ENCODE measurements around the gene SLCO4C1. TPM values are rescaled to one million over a fixed set of nuclear protein-coding genes. Genes with fewer than 3 reads are reported as not detected.

The SLCO4C1 gene
- total RNA-seq, 4 donors from 2014 or later = 1.1 to 13.5 (median 5.9) TPM; not detected in 1

GRCh38 chr5:102226321-102226720, 69.8 kb downstream of the SLCO4C1 start:
- 83 to 100% methylated on average over 1 of the region's 1 CpG for WGBS, 2 donors (ENCODE audit: low coverage in 1 of 2)
- peaks cover 0 to 10% (median 0%) of the 10 kb centered on the region in 4 donors for H3K4me1 ChIP-seq
- TF ChIP-seq POLR2AphosphoS5 (IDR thresholded peaks at IDR 0.05) = no peak
- TF ChIP-seq POLR2A (IDR thresholded peaks at IDR 0.05) = no peak
- TF ChIP-seq, protein P1, sequence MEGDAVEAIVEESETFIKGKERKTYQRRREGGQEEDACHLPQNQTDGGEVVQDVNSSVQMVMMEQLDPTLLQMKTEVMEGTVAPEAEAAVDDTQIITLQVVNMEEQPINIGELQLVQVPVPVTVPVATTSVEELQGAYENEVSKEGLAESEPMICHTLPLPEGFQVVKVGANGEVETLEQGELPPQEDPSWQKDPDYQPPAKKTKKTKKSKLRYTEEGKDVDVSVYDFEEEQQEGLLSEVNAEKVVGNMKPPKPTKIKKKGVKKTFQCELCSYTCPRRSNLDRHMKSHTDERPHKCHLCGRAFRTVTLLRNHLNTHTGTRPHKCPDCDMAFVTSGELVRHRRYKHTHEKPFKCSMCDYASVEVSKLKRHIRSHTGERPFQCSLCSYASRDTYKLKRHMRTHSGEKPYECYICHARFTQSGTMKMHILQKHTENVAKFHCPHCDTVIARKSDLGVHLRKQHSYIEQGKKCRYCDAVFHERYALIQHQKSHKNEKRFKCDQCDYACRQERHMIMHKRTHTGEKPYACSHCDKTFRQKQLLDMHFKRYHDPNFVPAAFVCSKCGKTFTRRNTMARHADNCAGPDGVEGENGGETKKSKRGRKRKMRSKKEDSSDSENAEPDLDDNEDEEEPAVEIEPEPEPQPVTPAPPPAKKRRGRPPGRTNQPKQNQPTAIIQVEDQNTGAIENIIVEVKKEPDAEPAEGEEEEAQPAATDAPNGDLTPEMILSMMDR (IDR thresholded peaks at IDR 0.05) = no peak
- no peak for TF ChIP-seq EP300 (IDR thresholded peaks at IDR 0.05; ENCODE audit: low read depth)
- in situ Hi-C loops (cut with MboI; ENCODE audit: low pct_ligation_motif_present in 1 of 4, low pct_unique_long_range_greater_than_20kb in 1 of 4, low sequenced_read_pairs in 3 of 4) = loop anchor here in 2 of 4 donors (10.0 kb wide), 1 partner anchor 282 kb away; no protein-coding TSS in a partner anchor
- H3K27ac ChIP-seq = no peak overlapping the region
- intact Hi-C loops (cut with DNase I; ENCODE audit: low total_unique reads) = no loop called here
- no peaks in the 10 kb centered on the region for H3K27me3 ChIP-seq
- no peak overlapping the region for H3K4me3 ChIP-seq
- peaks cover 0 to 8% of the 10 kb centered on the region in 2 donors for H3K9me3 ChIP-seq
- H3K36me3 ChIP-seq = no peaks in the 10 kb centered on the region
- DNase-seq = no peak

DNA sequence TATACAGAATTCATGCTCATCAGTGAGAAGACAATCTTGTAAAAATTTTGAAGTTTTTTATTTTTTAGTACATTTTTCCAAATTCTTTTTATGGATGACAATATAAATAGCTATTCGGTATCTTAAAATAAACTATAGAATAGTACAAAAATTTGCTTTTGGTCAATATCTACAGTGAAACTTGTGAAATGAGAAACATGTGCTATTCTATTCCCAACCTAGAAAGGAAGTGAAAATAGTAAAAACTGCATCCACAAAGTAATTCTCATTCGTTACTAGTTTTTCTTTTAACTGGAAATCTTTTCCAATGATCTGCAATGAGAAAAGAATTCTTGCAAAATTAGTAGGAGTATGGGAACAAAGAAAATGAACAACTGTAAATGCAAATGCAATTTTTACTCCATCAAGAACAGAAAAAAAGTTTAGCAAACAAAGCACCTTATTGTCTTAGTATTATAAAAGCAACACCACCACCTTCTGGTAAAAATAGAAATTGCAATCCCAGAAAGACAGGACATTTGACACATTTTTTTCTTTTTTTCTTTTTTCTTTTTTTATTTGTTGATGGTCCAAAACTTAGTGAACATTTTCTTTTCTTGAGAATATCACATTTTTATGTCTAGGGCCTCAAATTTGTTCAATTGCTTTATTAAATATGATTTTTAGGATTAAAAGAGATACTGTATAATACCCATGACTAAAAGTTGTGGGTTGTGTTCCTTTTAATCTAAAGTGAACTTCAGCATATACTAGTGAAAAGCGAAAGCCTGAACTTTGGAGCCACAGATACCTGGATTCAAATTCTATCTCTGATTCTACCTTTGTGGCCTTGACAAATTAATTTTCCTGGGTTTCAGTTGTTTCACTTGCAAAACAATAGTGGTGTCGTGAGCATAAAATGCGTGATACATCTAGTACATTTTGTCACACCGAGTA, 72.3 kb downstream of the SLCO4C1 start:
- no peak for DNase-seq
- TF ChIP-seq POLR2A (IDR thresholded peaks at IDR 0.05) = no peak
- TF ChIP-seq, protein P1 (IDR thresholded peaks at IDR 0.05) = peak; percentile 58 to 75 (median 72)
- no peak for TF ChIP-seq POLR2AphosphoS5 (IDR thresholded peaks at IDR 0.05)
- TF ChIP-seq EP300 (IDR thresholded peaks at IDR 0.05; ENCODE audit: low read depth) = no peak
- no peaks in the 10 kb centered on the region for H3K27me3 ChIP-seq
- in situ Hi-C loops (cut with MboI; ENCODE audit: low pct_ligation_motif_present in 1 of 4, low pct_unique_long_range_greater_than_20kb in 1 of 4, low sequenced_read_pairs in 3 of 4) (loop anchor here in 2 of 4 donors (10.0 kb wide), 1 partner anchor 279 kb away; no protein-coding TSS in a partner anchor), intact Hi-C loops (cut with DNase I; ENCODE audit: low total_unique reads) (no loop called here)
- peaks cover 0 to 8% of the 10 kb centered on the region in 2 donors for H3K9me3 ChIP-seq
- H3K27ac ChIP-seq = no peak overlapping the region
- no peak overlapping the region for H3K4me3 ChIP-seq
- peaks cover 0 to 9% (median under 1%) of the 10 kb centered on the region in 4 donors for H3K4me1 ChIP-seq
- H3K36me3 ChIP-seq = no peaks in the 10 kb centered on the region
- 63 to 64% methylated on average over 6 of the region's 6 CpGs for WGBS, 2 donors (ENCODE audit: low coverage in 1 of 2)

DNA sequence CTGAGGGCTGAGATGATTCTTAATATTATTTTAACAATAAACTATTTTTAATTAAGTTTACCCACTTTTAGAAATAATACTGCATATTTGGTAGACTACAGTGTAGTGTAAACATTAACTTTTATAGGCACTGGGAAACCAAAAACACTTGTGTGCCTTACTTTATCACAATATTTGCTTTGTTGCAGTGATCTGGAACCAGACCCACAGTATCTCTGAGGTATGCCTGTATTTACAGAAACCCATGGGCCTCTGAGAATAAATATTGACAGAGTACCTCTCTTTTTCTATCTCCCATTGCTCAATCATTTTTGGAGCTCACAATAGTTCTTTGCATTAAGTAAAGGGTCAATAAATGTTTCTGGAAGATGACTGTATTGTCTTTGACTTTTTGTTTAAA, 73.3 kb downstream of the SLCO4C1 start:
- Histone ChIP-seq H3K9me3 (peaks cover 0 to 8% of the 10 kb centered on the region in 2 donors), H3K27me3 (no peaks in the 10 kb centered on the region), H3K4me1 (peaks cover 0 to 16% (median 4%) of the 10 kb centered on the region in 4 donors), H3K4me3 (no peak overlapping the region), H3K27ac (no peak overlapping the region), H3K36me3 (no peaks in the 10 kb centered on the region)
- TF ChIP-seq POLR2AphosphoS5 (IDR thresholded peaks at IDR 0.05) (no peak), EP300 (IDR thresholded peaks at IDR 0.05; ENCODE audit: low read depth) (no peak), POLR2A (IDR thresholded peaks at IDR 0.05) (no peak)
- TF ChIP-seq, protein P1 (IDR thresholded peaks at IDR 0.05) = no peak
- no peak for DNase-seq
- intact Hi-C loops (cut with DNase I; ENCODE audit: low total_unique reads) (no loop called here), in situ Hi-C loops (cut with MboI; ENCODE audit: low pct_ligation_motif_present in 1 of 4, low pct_unique_long_range_greater_than_20kb in 1 of 4, low sequenced_read_pairs in 3 of 4) (loop anchor here in 2 of 4 donors (10.0 kb wide), 1 partner anchor 278 kb away; no protein-coding TSS in a partner anchor)

DNA sequence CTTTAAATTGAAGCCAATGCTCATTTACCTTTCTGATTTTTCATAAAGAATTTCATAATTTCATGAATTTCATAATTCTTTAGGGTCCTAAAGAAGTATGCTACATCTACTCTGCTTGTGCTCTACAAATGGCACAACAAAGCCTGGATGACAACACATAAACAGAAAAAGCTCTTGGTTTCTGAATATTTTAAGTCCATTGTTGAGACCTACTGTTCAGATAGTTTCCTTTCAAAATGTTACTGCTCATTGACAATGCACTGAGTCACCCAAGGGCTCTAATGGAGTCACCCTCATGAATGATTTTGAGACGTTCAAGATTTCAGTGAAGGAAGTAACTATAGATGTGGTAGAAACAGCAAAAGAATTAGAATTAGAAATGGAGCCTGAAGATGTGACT, 74.1 kb downstream of the SLCO4C1 start:
- H3K27me3 ChIP-seq = no peaks in the 10 kb centered on the region
- peaks cover 0 to 24% (median 7%) of the 10 kb centered on the region in 4 donors for H3K4me1 ChIP-seq
- in situ Hi-C loops (cut with MboI; ENCODE audit: low pct_ligation_motif_present in 1 of 4, low pct_unique_long_range_greater_than_20kb in 1 of 4, low sequenced_read_pairs in 3 of 4) (loop anchor here in 2 of 4 donors (10.0 kb wide), 1 partner anchor 277 kb away; no protein-coding TSS in a partner anchor), intact Hi-C loops (cut with DNase I; ENCODE audit: low total_unique reads) (no loop called here)
- TF ChIP-seq EP300 (IDR thresholded peaks at IDR 0.05; ENCODE audit: low read depth) (no peak), POLR2A (IDR thresholded peaks at IDR 0.05) (no peak), POLR2AphosphoS5 (IDR thresholded peaks at IDR 0.05) (no peak)
- TF ChIP-seq, protein P1 (IDR thresholded peaks at IDR 0.05) = no peak
- H3K4me3 ChIP-seq = no peak overlapping the region
- WGBS, 2 donors (ENCODE audit: low coverage in 1 of 2) = 84 to 92% methylated on average over 1 of the region's 1 CpG
- DNase-seq = no peak
- H3K9me3 ChIP-seq = peaks cover 0 to 8% of the 10 kb centered on the region in 2 donors
- H3K27ac ChIP-seq = no peak overlapping the region
- H3K36me3 ChIP-seq = no peaks in the 10 kb centered on the region

Data from transverse colon (tissue), 4 donors.